ENCODE data around the gene HOXA13. TPM values are rescaled to one million over a fixed set of nuclear protein-coding genes. Genes with fewer than 3 reads are reported as not detected.

The HOXA13 gene
- total and polyA plus RNA-seq, 4 donors = not detected

GRCh38 chr7:27163288-27164044, 36.4 kb downstream of the HOXA13 start:
- H3K9ac ChIP-seq (ENCODE audit: insufficient read depth in 1 of 2, low read length in 2 of 2) = peak overlapping the region in 1 of 2 donors; percentile 42
- H3K36me3 ChIP-seq (ENCODE audit: control insufficient read depth in 4 of 4, insufficient read depth in 4 of 4, low read length in 4 of 4) = no peaks in the 10 kb centered on the region
- peaks cover 0 to 1% (median 0%) of the 10 kb centered on the region in 4 donors for H3K9me3 ChIP-seq (ENCODE audit: control insufficient read depth in 4 of 4, insufficient read depth in 3 of 4, low read length in 3 of 4)
- H3K4me1 ChIP-seq (ENCODE audit: control insufficient read depth in 5 of 5, insufficient read depth in 5 of 5, low read length in 5 of 5) = peaks cover 0 to 21% (median 4%) of the 10 kb centered on the region in 5 donors
- no peak overlapping the region for H3K27ac ChIP-seq (ENCODE audit: low read depth in 1 of 2, low read length in 1 of 2)
- DNase-seq = no peak
- ATAC-seq (ENCODE audit: insufficient read depth, low FRiP score) = no peak
- no peak overlapping the region for H3K4me3 ChIP-seq
- 30 to 56% methylated on average over 24 of the region's 24 CpGs for WGBS, 2 donors
- TF ChIP-seq CTCF (IDR thresholded peaks at IDR 0.05; ENCODE audit: control extremely low read depth, extremely low read depth) = no peak
- H3K27me3 ChIP-seq (ENCODE audit: control insufficient read depth in 3 of 3, insufficient read depth in 3 of 3, low read length in 2 of 3) = peaks cover 3 to 95% (median 81%) of the 10 kb centered on the region in 3 donors

- H3K36me3 ChIP-seq (ENCODE audit: control insufficient read depth in 4 of 4, insufficient read depth in 4 of 4, low read length in 4 of 4) = no peaks in the 10 kb centered on the region
- no peak for ATAC-seq (ENCODE audit: insufficient read depth, low FRiP score)
- TF ChIP-seq CTCF (IDR thresholded peaks at IDR 0.05; ENCODE audit: control extremely low read depth, extremely low read depth) = no peak
- H3K4me1 ChIP-seq (ENCODE audit: control insufficient read depth in 5 of 5, insufficient read depth in 5 of 5, low read length in 5 of 5) = peaks cover 0 to 21% (median 5%) of the 10 kb centered on the region in 5 donors
- H3K27me3 ChIP-seq (ENCODE audit: control insufficient read depth in 3 of 3, insufficient read depth in 3 of 3, low read length in 2 of 3) = peaks cover 3 to 94% (median 81%) of the 10 kb centered on the region in 3 donors
- H3K4me3 ChIP-seq = no peak overlapping the region
- no peak overlapping the region for H3K27ac ChIP-seq (ENCODE audit: low read depth in 1 of 2, low read length in 1 of 2)
- DNase-seq = no peak
- 48 to 61% methylated on average over 7 of the region's 7 CpGs for WGBS, 2 donors
- H3K9ac ChIP-seq (ENCODE audit: insufficient read depth in 1 of 2, low read length in 2 of 2) = no peak overlapping the region
- no peaks in the 10 kb centered on the region for H3K9me3 ChIP-seq (ENCODE audit: control insufficient read depth in 4 of 4, insufficient read depth in 3 of 4, low read length in 3 of 4)
Observed at GRCh38 chr7:27162561-27163287, 37.2 kb downstream of the HOXA13 start.

- Histone ChIP-seq H3K4me1 (ENCODE audit: control insufficient read depth in 5 of 5, insufficient read depth in 5 of 5, low read length in 5 of 5) (peaks cover 0 to 24% (median 5%) of the 10 kb centered on the region in 5 donors), H3K9ac (ENCODE audit: insufficient read depth in 1 of 2, low read length in 2 of 2) (no peak overlapping the region), H3K9me3 (ENCODE audit: control insufficient read depth in 4 of 4, insufficient read depth in 3 of 4, low read length in 3 of 4) (no peaks in the 10 kb centered on the region), H3K36me3 (ENCODE audit: control insufficient read depth in 4 of 4, insufficient read depth in 4 of 4, low read length in 4 of 4) (no peaks in the 10 kb centered on the region), H3K27ac (ENCODE audit: low read depth in 1 of 2, low read length in 1 of 2) (no peak overlapping the region), H3K4me3 (no peak overlapping the region), H3K27me3 (ENCODE audit: control insufficient read depth in 3 of 3, insufficient read depth in 3 of 3, low read length in 2 of 3) (peaks cover 3 to 94% (median 81%) of the 10 kb centered on the region in 3 donors)
- whole genome bisulfite sequencing, 2 donors = 37 to 43% methylated on average over 27 to 30 of the region's 30 CpGs
- no peak for ATAC-seq (ENCODE audit: insufficient read depth, low FRiP score)
- TF ChIP-seq CTCF (IDR thresholded peaks at IDR 0.05; ENCODE audit: control extremely low read depth, extremely low read depth) = no peak
- DNase-seq = no peak
Observed at GRCh38 chr7:27161721-27162560, 38.0 kb downstream of the HOXA13 start.

All from lung (tissue), 12 donors.